ENCODE data around the gene TNS1.

Gene TNS1

GRCh38 chr2:217954469-217954868, 48.3 kb downstream of the TNS1 start:
- TF ChIP-seq CTCF (IDR thresholded peaks at IDR 0.05; ENCODE audit: insufficient read depth, low read depth, low read length, missing control alignments): no peak
- DNase-seq (ENCODE audit: low read depth): no peak

GRCh38 chr2:217954051-217954450, 48.7 kb downstream of the TNS1 start:
- TF ChIP-seq CTCF (IDR thresholded peaks at IDR 0.05; ENCODE audit: insufficient read depth, low read depth, low read length, missing control alignments): no peak
- no peak for DNase-seq (ENCODE audit: low read depth)
- no peak overlapping the region for H3K4me3 ChIP-seq (ENCODE audit: low read length)

More at GRCh38 chr2:217954469-217954868, 48.3 kb downstream of the TNS1 start:
- H3K4me3 ChIP-seq (ENCODE audit: low read length): no peak overlapping the region

- H3K4me3 ChIP-seq (ENCODE audit: low read length): no peak overlapping the region
- TF ChIP-seq CTCF (IDR thresholded peaks at IDR 0.05; ENCODE audit: insufficient read depth, low read depth, low read length, missing control alignments): no peak
- DNase-seq (ENCODE audit: low read depth): no peak
Measured at GRCh38 chr2:217953531-217953932, 49.3 kb downstream of the TNS1 start.

- DNase-seq (ENCODE audit: low read depth): no peak
- no peak overlapping the region for H3K4me3 ChIP-seq (ENCODE audit: low read length)
- TF ChIP-seq CTCF (IDR thresholded peaks at IDR 0.05; ENCODE audit: insufficient read depth, low read depth, low read length, missing control alignments): no peak
Measured at GRCh38 chr2:217953011-217953481, 49.7 kb downstream of the TNS1 start.

- no peak for DNase-seq (ENCODE audit: low read depth)
- no peak overlapping the region for H3K4me3 ChIP-seq (ENCODE audit: low read length)
- TF ChIP-seq CTCF (IDR thresholded peaks at IDR 0.05; ENCODE audit: insufficient read depth, low read depth, low read length, missing control alignments): no peak
Measured at GRCh38 chr2:217952409-217952808, 50.4 kb downstream of the TNS1 start.

GRCh38 chr2:217951521-217952247, 51.1 kb downstream of the TNS1 start:
- DNase-seq (ENCODE audit: low read depth): no peak
- TF ChIP-seq CTCF (IDR thresholded peaks at IDR 0.05; ENCODE audit: insufficient read depth, low read depth, low read length, missing control alignments): no peak
- no peak overlapping the region for H3K4me3 ChIP-seq (ENCODE audit: low read length)

- DNase-seq (ENCODE audit: low read depth): peak; percentile 32
- H3K4me3 ChIP-seq (ENCODE audit: low read length): no peak overlapping the region
- no peak for TF ChIP-seq CTCF (IDR thresholded peaks at IDR 0.05; ENCODE audit: insufficient read depth, low read depth, low read length, missing control alignments)
Measured at GRCh38 chr2:217951091-217951490, 51.7 kb downstream of the TNS1 start.

Measured in epithelial cell of esophagus (primary cell).